HG03175 (cell line): ENCODE measurements around the gene SYT5.
A peak's percentile ranks its signal among the peaks of the same experiment; 100 is the strongest.
"Not testable (repeated sequence)": the region's sequence is repeated elsewhere in the genome, so short reads cannot be mapped to it uniquely, and the experiment has no call there.

Source experiments
- ATAC-seq: cut with Tn5 transposase; IDR thresholded peaks from one replicate; pipeline ENCODE4 v1.9.1; 2021; ENCODE audit warnings: mild to moderate bottlenecking, moderate library complexity; ENCODE audit not compliant: unreplicated experiment

SYT5 gene

DNA sequence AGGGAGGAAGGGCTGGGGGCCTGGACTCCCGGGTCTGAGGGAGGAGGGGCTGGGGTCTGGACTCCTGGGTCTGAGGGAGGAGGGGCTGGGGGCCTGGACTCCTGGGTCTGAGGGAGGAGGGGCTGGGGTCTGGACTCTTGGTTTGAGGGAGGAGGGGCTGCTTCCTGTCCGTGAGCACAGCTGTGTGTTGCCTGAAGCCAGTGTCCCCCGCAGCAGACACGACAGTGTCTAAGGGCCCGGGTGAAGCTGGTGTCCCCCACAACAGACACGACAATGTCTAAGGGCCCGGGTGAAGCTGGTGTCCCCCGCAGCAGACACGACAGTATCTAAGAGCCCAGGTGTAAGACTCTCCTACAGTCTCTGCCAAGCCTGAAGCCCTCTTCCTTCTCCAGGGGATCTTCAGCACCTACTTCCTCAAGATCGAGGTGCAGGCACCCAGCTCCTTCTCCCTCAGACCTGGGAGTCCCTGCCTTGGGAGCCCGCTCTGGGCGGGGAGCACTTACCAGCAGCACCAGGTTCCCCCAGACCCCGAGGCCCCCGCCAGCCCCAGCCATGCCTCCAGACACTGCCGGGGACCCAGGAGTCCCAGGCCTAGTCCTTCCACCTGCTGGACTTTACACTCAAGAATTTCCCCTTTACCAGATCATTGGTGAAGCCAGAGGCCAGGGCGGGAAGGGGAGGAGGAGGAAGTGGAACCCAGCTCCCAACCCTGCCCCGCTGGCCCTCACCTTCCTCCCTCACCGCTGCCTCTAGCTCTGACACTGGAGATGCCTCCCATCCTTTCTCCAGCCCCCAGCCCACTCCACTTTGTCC lies 29.0 kb upstream of the SYT5 start, which contains the start of gene PTPRH:
Gene PTPRH, minus strand, starts transcription at position 622 of the 813 bp plus-strand sequence. Its CDS starts 68 bp downstream, at position 554.
- ATAC-seq = no peak

DNA sequence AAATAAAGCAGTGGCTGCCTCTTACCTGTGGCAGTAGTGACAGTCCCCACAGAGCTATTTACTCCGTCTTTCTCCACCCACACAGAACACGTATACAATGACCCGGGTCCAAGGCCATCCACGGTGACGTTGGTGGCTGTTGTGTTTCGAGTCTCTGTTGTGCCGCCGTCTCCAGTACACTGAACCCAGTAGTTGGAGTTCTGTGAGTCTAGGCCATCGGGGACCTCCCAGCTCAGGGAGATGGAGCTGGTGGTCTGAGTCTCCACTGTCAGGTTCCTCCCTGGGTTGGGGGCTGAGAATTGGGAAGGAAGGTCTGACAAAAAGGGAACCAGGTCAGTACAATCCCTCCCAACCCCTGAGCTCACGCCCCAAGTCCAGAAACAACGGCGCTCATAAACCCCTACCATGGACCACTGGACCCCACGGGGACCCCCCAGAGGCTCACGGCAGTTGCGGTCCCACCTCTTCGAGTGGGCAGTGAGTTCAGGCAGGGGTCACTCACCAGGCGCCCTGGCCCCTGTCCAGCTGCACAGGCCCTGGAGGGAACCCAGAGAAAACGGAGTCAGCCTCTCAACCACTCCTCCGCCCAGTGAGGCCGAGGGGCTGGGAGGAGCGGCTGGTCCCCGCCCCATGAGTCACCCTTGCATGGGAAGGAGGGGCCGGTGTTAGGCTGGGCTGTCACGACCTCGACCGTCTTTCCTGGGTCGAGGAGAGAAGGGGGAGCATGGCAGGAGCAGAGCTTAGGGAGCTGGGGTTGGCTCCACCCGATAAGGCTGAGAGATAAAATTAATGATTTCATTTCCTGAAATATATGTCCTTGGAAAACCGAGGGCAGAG lies 26.8 kb upstream of the SYT5 start:
- ATAC-seq = no peak

DNA sequence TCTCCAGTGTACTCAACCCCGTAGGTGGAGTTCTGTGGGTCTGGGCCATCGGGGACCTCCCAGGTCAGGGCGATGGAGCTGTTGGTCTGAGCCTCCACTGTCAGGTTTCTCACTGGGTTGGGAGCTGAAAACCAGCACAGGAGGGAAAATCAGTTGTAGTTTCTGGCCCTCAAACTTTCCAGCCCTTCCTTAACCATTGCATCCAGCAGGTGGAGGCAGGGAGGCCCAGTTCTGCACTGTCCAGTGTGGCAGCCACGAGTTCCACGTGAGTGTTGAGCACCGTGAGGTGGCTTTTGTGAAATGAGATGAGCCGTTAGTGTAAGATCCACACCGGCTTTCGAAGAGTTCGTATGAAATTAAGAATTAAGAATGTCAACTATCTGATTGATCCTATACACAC lies 22.1 kb upstream of the SYT5 start:
- not testable (repeated sequence) for ATAC-seq

DNA sequence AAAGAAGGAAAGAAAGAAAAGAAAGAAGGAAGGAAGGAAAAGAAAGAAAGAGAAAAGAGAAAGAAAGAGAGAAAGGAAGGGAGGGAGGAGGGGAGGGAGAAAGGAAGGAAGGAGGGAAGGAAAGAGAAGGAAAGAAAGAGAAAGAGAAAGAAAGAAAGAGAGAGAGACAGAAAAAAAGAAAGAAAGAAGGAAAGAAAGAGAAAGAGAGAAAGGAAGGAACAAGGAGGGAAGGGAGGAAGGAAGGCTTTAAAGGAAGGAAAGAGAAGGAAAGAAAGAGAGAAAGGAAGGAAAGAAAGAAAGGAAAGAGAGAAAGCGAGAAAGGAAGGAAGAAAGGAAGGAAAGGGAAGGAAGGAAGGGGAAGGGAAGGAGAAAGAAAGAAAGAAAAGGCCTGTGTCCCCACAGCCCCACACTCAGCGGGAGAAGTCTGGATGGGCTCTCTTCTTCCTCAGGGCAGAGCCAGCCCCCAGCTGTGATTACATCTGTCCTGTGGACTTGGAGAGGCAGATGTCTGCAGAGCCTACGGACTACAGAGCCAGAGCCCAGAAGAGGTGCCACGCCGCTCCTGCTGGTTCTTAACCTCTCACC lies 19.6 kb upstream of the SYT5 start:
- no peak for ATAC-seq

DNA sequence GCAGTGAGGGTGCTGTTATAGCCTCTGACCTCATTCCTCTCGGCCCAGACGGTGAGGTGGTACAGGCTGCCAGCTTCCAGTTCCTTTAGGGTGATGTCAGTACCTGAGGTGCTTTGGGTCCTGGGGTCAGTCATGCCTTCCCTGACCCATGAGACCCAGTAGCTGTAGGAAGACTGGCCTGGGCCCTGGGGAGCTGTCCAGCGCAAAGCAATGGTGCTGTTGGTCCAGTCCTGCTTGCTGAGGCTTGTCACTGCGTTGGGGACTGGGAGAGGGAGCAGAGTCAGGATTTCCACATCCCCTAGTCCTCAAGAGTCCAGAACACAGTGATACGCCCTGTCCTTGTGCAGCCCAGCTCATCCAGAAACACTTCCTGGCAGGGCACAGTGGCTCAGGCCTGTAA lies 18.6 kb upstream of the SYT5 start:
- ATAC-seq = no peak

DNA sequence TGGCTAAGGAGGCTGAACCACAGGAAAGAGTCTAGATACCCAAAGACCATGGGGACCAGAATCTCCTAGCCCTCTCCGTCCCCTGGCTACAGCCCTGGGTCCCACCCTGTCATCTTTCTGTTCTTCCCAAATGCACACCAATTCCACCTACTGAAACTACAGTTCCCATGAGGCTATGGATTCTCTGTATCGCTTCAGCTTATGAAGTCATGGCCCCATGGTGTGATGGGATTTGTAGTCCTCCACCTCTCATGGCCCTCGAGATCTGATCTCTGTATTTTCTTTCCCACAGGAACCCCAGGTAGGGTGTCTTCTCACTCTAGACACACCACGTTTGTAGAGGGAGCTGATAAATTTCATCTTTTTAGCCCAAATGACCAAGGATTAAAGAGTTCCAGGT lies 17.4 kb upstream of the SYT5 start:
- no peak for ATAC-seq

DNA sequence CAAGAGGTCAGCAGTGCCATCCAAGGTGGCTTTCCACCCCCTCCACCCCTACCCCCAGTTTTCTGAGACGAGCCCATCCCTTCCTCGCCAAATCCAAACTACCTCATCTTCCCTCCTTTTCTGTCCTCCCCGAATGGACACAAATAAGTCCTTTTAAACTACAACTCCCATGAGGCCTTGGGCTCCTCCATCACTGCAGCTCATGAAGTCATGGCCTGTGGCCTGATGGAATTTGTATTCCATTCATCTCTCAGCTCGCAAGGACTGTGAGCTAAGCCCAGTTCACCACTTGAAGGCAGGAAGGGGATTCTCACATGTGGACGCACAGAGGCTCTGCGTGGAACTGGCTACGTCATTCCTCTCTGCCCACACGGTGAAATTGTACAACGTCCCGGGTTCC lies 16.7 kb upstream of the SYT5 start:
- no peak for ATAC-seq

DNA sequence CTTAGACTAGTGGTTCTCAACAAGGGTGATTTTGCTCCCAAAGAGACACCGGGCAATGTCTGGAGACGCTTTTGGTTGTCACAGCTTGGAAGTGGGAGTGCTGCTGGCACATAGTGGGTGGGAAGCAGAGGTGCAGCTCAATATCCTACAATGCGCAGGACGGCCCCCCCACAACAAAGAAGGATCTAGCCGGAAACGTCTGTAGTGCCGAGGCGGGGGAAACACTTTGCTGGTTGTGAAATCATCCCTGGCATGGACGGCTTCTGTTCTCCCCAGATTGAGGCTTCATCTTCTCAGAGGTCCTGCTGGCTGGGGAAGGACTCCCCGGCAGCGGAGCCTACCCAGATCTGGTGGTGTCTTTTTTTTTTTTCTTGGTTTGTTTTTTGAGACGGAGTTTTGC lies 13.4 kb upstream of the SYT5 start:
- ATAC-seq = no peak

DNA sequence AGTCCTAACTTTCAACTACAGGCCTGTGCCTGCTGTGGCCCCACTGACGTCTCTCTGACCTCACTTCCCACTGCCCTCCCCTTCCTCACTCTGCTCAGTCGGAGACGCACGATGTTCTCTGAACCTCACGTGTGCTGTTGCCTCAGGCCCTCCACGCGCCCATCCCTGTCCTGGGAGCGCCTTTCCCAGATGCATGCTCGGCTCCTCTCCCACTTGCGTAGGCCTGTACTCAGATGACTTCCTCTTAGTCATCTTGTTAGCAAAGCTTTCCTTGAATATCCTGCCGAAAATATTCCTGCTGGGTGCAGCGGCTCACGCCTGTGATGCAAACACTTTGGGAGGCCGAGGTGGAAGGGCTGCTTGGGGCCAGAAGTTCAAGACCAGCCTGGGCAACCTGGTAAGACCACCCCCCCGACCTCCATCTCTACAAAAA lies 9.3 kb upstream of the SYT5 start:
- no peak for ATAC-seq

DNA sequence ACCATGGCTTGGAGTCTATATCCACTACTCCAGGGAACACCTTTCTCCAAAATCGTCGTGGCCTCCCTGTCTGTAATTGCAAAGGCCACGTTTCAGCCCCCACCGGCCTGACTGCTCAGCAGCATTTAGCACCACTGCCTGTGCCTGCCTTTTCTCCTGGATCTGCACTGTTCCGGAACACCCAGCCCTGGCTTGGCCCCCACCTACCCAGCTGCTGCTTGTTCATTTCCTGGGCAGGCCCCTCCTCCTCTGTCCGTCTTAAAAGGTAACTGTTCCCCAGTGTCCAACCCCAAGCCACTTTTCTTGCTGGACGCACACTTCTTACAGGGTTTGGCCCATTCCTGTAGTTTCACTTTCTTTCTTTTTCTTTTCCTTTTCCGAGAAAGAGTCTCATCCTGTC lies 8.5 kb upstream of the SYT5 start:
- no peak for ATAC-seq

DNA sequence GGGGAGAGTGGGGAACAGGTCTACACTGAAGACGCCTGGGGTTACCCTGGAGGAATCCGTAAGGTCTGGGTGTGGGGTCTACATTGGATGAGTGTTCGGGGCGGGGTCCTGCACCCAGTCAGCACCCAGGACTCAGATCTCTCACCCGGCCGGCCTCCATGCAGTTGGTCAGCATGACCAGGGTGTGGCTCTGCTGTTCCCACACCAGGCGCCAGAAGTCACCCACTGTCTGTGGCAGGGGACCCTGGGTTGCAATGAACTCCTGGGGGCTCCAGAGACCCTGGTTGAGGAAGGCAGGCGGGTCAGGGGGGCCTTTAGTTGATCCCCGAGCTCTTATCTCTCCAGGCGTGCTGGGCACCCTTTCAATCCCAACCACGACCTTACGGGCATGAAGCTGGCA lies 6.0 kb upstream of the SYT5 start:
- ATAC-seq = no peak

DNA sequence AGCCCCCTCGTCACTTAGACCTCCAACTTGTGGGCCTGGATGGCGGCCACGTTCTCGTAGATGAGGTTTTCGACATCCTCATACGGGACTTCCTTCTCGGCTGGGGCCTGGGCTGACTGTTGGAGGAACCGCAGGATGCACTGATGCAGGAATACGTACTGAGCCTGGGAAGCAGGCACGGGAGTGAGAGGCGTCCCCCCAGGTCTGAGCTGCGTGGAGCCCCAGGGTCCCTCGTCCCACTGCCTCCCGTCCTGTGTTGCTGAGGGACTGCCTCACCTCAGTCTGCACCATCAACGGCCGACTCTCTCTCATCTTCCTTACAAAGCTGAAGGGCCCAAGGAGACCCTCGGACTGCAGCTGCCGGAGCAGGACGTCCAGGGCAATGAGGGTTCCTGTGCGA lies 1.7 kb upstream of the SYT5 start:
- ATAC-seq = no peak

DNA sequence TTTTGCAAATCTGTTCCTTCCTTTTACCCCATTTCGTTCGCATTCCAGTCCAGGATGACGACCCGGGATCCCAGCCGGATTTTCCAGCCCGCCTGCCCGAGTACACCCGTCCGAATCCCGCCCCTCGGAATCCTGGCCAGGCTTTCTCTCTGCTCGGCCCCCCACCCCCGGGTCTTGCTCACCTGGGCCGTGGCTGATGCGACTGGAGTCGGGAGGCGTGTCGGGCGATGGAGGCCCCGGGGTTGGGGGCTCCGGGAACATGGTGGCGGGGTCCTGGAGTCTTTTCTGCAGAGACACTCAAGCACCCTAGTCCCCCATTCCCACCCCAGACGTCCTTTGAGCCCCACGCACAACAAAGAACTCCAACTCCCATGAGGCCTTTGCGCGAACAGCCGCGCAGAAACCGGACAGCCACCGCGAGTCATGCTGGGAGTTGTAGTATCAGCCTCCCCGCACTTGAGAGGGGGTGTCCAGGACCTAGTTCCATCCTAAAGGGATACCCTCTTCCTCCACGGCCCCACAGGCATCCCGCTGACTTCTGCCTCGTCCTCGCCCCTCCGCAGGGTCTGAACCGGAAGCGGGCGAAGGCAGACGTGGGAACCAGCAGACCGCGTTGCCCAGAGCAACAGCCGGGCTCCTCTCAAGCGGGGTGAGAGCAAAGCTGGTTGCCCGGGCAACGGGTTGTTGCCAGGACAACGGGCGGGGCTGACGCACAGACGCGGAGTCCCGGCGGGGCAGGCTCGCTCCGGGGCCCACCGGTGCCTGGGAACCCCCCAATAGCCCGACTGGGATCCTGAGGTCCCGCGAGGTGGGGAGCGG lies 1.1 kb downstream of the SYT5 start:
- peak; percentile 75 for ATAC-seq

DNA sequence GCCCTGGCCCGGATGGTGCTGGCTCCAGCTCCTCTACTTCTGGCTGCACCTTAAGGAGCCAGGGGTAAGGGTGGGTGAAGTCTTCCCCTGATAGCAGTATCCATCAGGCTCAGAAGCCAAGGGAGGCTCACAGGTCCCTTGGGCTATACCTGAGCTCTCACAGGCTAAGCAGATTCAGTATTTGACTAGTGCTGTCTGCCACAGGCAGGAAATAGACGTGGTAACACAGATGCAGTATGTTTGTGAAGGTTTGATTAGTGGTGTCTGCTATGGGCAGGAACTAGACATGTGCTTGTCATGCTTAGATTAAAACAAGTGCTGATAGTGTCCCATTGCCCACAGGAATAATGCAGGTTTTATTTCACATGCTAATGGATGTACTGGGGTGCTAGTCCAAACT lies 4.0 kb downstream of the SYT5 start:
- no peak for ATAC-seq

DNA sequence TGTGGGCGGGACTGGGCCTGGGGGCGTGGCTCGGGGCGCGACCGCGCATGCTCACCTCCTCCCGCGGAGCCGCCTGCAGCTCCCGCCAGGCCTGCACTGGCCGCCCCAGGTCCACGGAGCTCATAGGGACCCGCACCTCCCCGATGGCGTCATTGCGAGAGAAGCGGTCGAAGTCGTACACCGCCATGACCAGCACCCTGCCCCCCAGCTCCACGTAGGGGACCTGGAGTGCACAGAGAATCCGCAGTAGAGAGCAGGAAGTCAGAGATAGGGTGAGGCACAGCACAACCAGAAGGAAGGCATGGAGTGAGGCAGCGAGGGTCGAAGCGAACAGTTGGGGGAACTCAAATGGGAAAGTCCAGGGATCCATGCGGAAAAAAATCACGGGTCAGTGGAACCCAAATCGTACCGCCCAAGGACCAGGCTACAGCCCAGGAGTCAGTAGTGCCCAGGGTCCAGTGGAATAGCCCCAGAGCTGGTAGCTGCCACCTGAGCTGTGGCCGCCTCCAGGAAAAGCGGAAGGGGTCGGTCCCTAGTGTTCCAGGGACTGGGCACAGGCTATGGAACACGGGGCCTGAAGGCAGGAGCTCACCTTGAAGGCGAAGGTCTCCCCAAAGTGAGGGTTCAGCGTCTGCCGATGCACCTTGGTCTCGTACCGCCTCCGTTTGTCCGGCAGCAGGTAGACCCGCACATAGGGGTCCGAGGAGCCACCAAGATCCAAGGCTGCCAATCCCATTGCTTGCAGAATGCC lies 4.8 kb downstream of the SYT5 start:
- ATAC-seq = no peak

DNA sequence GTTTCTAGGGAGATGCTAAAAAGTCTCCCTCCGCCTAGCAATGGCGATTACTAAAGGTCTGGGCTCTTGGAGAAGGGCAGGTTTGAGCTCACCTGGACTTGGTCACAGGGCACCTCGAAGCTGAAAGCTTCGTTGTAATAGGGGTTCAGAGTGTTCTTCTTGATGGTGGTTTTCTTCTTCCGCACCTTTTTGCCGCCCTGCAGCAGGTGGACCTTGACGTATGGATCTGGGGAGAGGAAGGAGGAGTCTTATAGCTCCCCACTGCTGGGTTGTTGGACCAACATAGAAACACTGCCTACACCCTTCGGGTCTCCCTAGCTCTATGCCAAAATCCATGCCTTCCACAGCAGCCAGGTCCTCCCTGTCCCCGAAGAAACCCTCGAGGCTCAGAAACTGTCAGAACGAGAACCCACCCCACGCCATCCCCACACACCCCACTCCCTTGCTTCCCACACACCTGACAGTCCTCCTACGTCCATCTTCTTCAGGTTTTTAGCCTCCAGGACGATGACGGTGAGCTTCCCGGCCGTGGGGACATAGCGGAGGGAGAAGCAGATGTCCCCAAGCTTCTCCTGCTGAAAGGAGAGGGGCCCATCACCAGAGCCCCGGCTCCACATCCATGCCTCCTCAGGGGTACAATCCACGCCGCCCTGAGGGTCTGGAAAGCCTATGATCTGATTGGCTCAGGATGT lies 5.5 kb downstream of the SYT5 start:
- ATAC-seq = no peak

DNA sequence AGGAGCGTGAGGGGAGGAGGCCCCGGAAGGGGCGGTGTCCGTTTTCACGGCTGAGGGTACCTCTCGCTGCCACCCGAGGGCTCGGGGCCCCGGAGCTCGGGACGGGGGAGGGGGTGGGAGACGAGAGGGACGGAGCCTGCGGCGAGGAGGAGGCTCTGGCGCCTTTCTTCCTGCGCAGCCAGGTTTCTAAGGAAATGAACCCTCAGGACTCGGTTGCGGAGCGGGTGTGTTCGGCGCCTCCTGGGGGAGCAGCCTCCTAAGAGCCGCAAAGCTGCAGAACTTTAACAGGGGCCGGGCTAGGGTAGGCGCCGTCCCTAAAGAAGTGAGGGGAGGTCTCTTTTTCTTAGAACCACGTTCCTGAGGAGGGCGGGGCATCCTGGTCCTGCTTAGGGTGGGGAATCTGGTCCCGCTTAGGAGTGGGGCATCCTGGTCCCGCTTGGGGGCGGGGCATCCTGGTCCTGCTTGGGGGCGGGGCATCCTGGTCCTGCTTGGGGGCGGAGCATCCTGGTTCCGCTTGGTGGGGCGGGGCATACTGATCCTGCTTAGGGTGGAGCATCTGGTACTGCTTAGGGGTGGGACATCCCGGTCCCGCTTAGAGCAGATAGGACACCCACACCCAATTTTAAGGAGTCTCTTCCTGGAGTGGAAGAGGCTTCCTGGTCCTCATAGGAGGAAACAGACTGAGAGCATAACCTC lies 6.2 kb downstream of the SYT5 start:
- no peak for ATAC-seq

DNA sequence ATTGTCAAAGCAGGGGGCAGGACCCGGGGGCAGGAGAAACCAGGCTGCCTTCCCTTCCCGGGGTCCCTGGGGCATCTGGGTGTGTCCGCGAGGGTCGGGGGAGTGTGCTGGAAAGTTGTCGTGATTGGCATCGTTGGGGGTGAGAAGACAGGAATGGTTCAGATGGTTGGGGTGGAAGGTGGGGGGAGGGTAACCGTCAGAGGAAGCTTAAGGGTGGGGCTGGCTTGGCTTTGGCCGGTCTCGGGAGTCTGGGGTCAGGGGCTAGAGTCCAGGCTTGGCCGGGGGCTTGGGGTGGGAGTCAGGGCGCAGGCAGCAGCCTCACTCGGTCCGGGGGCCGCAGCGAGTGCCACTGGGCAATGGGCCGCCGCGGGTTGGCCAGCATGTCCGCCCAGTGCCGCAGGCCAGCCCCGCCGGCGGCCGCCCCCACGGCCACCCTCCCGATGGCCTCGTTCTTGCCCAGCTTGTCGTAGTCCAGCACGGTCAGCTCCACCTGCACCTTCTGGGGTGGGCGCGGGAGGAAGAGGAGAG lies 6.8 kb downstream of the SYT5 start:
- ATAC-seq = no peak

DNA sequence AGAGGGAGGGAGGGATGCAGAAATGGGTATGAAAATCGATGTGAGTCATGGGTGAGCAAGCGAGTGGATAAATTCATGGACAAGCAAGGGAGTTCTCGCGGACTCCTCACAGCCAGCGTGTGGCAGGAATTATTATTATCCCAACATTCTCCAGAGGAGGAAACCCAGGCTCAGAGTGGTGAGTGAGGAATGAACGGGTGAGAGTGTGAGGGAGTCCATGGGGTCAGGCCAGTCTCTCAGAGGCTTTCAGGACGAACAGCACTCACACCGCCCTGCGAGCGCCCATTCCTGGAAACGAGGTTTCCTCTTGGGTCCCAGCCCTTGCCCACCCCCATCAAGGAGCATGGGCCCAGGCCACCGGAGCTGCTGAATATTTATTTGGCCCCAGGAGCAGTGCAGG lies 7.3 kb downstream of the SYT5 start:
- ATAC-seq = no peak
